Kidney tubule cell (primary cell): ENCODE measurements around the gene KCNAB2.

Experiments used
- DNase-seq: peaks from one replicate; pipeline ENCODE4 v3.0.0-alpha.2; 2018; ENCODE audit warnings: low spot score

KCNAB2 gene

GRCh38 chr1:6033124-6033523 lies 12.6 kb upstream of the KCNAB2 start:
- DNase-seq = no peak

GRCh38 chr1:6033986-6034749 lies 11.5 kb upstream of the KCNAB2 start:
- peak; percentile 54 for DNase-seq

GRCh38 chr1:6034750-6035096 lies 11.0 kb upstream of the KCNAB2 start:
- no peak for DNase-seq

- DNase-seq = no peak
These were observed 10.4 kb upstream of the KCNAB2 start for GRCh38 chr1:6035303-6035702.

GRCh38 chr1:6035719-6036118 lies 10.0 kb upstream of the KCNAB2 start:
- no peak for DNase-seq

- no peak for DNase-seq
These were observed 8.3 kb upstream of the KCNAB2 start for GRCh38 chr1:6037338-6037762.

GRCh38 chr1:6038603-6039002 lies 7.1 kb upstream of the KCNAB2 start:
- no peak for DNase-seq

- no peak for DNase-seq
These were observed 6.7 kb upstream of the KCNAB2 start for GRCh38 chr1:6039031-6039430.

- no peak for DNase-seq
These were observed 5.2 kb upstream of the KCNAB2 start for GRCh38 chr1:6040444-6040843.

- DNase-seq = no peak
These were observed 4.8 kb upstream of the KCNAB2 start for GRCh38 chr1:6040861-6041415.

- DNase-seq = peak; percentile 18
These were observed 4.1 kb upstream of the KCNAB2 start for GRCh38 chr1:6041432-6042062.

- DNase-seq = no peak
These were observed 2.1 kb upstream of the KCNAB2 start for GRCh38 chr1:6043561-6043960.

GRCh38 chr1:6044481-6045109 lies 1.1 kb upstream of the KCNAB2 start:
- no peak for DNase-seq

- DNase-seq = no peak
These were observed 582 bp upstream of the KCNAB2 start for GRCh38 chr1:6045110-6045502.

- no peak for DNase-seq
These were observed 591 bp downstream of the KCNAB2 start for GRCh38 chr1:6046279-6046678.

- no peak for DNase-seq
These were observed 2.6 kb downstream of the KCNAB2 start for GRCh38 chr1:6048179-6048867.

GRCh38 chr1:6049419-6049818 lies 3.7 kb downstream of the KCNAB2 start:
- no peak for DNase-seq

GRCh38 chr1:6051423-6051822 lies 5.7 kb downstream of the KCNAB2 start:
- no peak for DNase-seq

- peak; percentile 67 for DNase-seq
These were observed 7.0 kb downstream of the KCNAB2 start for GRCh38 chr1:6052543-6053205.

GRCh38 chr1:6053206-6053546 lies 7.5 kb downstream of the KCNAB2 start:
- DNase-seq = no peak

- DNase-seq = no peak
These were observed 8.9 kb downstream of the KCNAB2 start for GRCh38 chr1:6054596-6054995.

- DNase-seq = no peak
These were observed 10.9 kb downstream of the KCNAB2 start for GRCh38 chr1:6056572-6056948.
